ENCODE data around the gene TMEM41A. TPM values are rescaled to one million over a fixed set of nuclear protein-coding genes. Genes with fewer than 3 reads are reported as not detected.

Gene TMEM41A
- total and polyA plus RNA-seq, 2 experiments from 2014 or later = 12.4 to 15.9 TPM

DNA sequence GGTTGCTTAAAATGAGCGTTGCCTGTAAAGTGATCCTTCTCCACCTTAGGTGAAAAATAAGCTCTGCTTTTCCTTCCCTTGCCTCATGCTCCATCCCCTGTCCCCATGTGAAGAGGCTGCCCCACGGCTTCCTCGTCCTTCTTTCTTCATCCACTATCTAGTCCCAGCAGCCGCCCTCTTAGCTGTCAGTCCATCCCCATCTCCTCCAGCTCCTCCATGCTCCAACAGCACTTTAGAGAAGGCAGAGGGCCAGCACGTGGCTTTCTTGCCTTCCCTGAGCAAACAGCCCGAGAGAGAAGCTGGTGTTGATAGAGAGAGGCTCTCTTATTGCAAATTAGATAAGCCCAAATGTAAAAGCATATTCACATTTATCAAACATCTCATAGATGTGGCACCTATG is 9.0 kb upstream of the TMEM41A start:
- no peaks in the 10 kb centered on the region for H3K9me2 ChIP-seq (ENCODE audit: insufficient read depth)
- H3K27me3 ChIP-seq (ENCODE audit: insufficient read depth) = no peaks in the 10 kb centered on the region
- H3K79me2 ChIP-seq (replicated peaks; ENCODE audit: insufficient read depth) = no peaks in the 10 kb centered on the region
- H3K36me3 Mint-ChIP-seq (ENCODE audit: low read depth) = no peaks in the 10 kb centered on the region
- no peak for DNase-seq (ENCODE audit: low spot score)
- no peaks in the 10 kb centered on the region for H4K20me1 ChIP-seq (replicated peaks; ENCODE audit: insufficient read depth)
- no peak overlapping the region for H3K4me2 ChIP-seq
- no peak for ATAC-seq
- no peak overlapping the region for H3K4me3 ChIP-seq
- no peak overlapping the region for H3K27ac Mint-ChIP-seq
- H3K27ac ChIP-seq (ENCODE audit: low read depth) = no peak overlapping the region
- no peaks in the 10 kb centered on the region for H3K4me1 ChIP-seq (ENCODE audit: insufficient read depth)
- H3K4me1 Mint-ChIP-seq = peaks cover 2% of the 10 kb centered on the region; the same call in 1 of the 3 replicates
- peaks cover 2% of the 10 kb centered on the region for H3K27me3 Mint-ChIP-seq (ENCODE audit: insufficient read depth, low read depth, poor library complexity)
- H3F3A ChIP-seq (replicated peaks; ENCODE audit: low read depth) = no peaks in the 10 kb centered on the region
- H3K4me3 Mint-ChIP-seq = no peak overlapping the region
- no peaks in the 10 kb centered on the region for H3K36me3 ChIP-seq (ENCODE audit: insufficient read depth)
- no peaks in the 10 kb centered on the region for H3K9me3 Mint-ChIP-seq
- H2AFZ ChIP-seq = no peak overlapping the region
- no peak for TF ChIP-seq CREB1 (CRISPR knock-in tag; IDR thresholded peaks at IDR 0.05; ENCODE audit: low read depth)
- TF ChIP-seq, protein P1, sequence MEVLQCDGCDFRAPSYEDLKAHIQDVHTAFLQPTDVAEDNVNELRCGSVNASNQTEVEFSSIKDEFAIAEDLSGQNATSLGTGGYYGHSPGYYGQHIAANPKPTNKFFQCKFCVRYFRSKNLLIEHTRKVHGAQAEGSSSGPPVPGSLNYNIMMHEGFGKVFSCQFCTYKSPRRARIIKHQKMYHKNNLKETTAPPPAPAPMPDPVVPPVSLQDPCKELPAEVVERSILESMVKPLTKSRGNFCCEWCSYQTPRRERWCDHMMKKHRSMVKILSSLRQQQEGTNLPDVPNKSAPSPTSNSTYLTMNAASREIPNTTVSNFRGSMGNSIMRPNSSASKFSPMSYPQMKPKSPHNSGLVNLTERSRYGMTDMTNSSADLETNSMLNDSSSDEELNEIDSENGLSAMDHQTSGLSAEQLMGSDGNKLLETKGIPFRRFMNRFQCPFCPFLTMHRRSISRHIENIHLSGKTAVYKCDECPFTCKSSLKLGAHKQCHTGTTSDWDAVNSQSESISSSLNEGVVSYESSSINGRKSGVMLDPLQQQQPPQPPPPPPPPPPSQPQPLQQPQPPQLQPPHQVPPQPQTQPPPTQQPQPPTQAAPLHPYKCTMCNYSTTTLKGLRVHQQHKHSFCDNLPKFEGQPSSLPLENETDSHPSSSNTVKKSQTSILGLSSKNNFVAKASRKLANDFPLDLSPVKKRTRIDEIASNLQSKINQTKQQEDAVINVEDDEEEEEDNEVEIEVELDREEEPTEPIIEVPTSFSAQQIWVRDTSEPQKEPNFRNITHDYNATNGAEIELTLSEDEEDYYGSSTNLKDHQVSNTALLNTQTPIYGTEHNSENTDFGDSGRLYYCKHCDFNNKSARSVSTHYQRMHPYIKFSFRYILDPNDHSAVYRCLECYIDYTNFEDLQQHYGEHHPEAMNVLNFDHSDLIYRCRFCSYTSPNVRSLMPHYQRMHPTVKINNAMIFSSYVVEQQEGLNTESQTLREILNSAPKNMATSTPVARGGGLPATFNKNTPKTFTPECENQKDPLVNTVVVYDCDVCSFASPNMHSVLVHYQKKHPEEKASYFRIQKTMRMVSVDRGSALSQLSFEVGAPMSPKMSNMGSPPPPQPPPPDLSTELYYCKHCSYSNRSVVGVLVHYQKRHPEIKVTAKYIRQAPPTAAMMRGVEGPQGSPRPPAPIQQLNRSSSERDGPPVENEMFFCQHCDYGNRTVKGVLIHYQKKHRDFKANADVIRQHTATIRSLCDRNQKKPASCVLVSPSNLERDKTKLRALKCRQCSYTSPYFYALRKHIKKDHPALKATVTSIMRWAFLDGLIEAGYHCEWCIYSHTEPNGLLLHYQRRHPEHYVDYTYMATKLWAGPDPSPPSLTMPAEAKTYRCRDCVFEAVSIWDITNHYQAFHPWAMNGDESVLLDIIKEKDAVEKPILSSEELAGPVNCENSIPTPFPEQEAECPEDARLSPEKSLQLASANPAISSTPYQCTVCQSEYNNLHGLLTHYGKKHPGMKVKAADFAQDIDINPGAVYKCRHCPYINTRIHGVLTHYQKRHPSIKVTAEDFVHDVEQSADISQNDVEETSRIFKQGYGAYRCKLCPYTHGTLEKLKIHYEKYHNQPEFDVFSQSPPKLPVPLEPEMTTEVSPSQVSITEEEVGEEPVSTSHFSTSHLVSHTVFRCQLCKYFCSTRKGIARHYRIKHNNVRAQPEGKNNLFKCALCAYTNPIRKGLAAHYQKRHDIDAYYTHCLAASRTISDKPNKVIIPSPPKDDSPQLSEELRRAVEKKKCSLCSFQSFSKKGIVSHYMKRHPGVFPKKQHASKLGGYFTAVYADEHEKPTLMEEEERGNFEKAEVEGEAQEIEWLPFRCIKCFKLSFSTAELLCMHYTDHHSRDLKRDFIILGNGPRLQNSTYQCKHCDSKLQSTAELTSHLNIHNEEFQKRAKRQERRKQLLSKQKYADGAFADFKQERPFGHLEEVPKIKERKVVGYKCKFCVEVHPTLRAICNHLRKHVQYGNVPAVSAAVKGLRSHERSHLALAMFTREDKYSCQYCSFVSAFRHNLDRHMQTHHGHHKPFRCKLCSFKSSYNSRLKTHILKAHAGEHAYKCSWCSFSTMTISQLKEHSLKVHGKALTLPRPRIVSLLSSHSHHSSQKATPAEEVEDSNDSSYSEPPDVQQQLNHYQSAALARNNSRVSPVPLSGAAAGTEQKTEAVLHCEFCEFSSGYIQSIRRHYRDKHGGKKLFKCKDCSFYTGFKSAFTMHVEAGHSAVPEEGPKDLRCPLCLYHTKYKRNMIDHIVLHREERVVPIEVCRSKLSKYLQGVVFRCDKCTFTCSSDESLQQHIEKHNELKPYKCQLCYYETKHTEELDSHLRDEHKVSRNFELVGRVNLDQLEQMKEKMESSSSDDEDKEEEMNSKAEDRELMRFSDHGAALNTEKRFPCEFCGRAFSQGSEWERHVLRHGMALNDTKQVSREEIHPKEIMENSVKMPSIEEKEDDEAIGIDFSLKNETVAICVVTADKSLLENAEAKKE (CRISPR knock-in tag; IDR thresholded peaks at IDR 0.05) = no peak
- TF ChIP-seq, protein P2, sequence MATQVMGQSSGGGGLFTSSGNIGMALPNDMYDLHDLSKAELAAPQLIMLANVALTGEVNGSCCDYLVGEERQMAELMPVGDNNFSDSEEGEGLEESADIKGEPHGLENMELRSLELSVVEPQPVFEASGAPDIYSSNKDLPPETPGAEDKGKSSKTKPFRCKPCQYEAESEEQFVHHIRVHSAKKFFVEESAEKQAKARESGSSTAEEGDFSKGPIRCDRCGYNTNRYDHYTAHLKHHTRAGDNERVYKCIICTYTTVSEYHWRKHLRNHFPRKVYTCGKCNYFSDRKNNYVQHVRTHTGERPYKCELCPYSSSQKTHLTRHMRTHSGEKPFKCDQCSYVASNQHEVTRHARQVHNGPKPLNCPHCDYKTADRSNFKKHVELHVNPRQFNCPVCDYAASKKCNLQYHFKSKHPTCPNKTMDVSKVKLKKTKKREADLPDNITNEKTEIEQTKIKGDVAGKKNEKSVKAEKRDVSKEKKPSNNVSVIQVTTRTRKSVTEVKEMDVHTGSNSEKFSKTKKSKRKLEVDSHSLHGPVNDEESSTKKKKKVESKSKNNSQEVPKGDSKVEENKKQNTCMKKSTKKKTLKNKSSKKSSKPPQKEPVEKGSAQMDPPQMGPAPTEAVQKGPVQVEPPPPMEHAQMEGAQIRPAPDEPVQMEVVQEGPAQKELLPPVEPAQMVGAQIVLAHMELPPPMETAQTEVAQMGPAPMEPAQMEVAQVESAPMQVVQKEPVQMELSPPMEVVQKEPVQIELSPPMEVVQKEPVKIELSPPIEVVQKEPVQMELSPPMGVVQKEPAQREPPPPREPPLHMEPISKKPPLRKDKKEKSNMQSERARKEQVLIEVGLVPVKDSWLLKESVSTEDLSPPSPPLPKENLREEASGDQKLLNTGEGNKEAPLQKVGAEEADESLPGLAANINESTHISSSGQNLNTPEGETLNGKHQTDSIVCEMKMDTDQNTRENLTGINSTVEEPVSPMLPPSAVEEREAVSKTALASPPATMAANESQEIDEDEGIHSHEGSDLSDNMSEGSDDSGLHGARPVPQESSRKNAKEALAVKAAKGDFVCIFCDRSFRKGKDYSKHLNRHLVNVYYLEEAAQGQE (IDR thresholded peaks at IDR 0.05; ENCODE audit: unreplicated experiment) = no peak
- no peak for TF ChIP-seq ZNF114 (CRISPR knock-in tag; IDR thresholded peaks at IDR 0.05)
- TF ChIP-seq EZH2 (IDR thresholded peaks at IDR 0.05; ENCODE audit: low read depth, unreplicated experiment) = no peak
- no peak for TF ChIP-seq STAT1 (IDR thresholded peaks at IDR 0.05; ENCODE audit: unreplicated experiment)
- TF ChIP-seq, protein P3, sequence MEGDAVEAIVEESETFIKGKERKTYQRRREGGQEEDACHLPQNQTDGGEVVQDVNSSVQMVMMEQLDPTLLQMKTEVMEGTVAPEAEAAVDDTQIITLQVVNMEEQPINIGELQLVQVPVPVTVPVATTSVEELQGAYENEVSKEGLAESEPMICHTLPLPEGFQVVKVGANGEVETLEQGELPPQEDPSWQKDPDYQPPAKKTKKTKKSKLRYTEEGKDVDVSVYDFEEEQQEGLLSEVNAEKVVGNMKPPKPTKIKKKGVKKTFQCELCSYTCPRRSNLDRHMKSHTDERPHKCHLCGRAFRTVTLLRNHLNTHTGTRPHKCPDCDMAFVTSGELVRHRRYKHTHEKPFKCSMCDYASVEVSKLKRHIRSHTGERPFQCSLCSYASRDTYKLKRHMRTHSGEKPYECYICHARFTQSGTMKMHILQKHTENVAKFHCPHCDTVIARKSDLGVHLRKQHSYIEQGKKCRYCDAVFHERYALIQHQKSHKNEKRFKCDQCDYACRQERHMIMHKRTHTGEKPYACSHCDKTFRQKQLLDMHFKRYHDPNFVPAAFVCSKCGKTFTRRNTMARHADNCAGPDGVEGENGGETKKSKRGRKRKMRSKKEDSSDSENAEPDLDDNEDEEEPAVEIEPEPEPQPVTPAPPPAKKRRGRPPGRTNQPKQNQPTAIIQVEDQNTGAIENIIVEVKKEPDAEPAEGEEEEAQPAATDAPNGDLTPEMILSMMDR (conservative IDR thresholded peaks at IDR 0.05; ENCODE audit: low read depth in 2 of 2) = no peak
- TF ChIP-seq, protein P4, sequence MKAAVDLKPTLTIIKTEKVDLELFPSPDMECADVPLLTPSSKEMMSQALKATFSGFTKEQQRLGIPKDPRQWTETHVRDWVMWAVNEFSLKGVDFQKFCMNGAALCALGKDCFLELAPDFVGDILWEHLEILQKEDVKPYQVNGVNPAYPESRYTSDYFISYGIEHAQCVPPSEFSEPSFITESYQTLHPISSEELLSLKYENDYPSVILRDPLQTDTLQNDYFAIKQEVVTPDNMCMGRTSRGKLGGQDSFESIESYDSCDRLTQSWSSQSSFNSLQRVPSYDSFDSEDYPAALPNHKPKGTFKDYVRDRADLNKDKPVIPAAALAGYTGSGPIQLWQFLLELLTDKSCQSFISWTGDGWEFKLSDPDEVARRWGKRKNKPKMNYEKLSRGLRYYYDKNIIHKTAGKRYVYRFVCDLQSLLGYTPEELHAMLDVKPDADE (IDR thresholded peaks at IDR 0.05) = no peak
- no peak for TF ChIP-seq ZNF331 (CRISPR knock-in tag; IDR thresholded peaks at IDR 0.05; ENCODE audit: low read depth)
- no peak for TF ChIP-seq JUNB (IDR thresholded peaks at IDR 0.05; ENCODE audit: unreplicated experiment)
